HCT116 (cell line): ENCODE data around the gene GEMIN2. TPM values are rescaled to one million over a fixed set of nuclear protein-coding genes. Genes with fewer than 3 reads are reported as not detected.

ENCODE experiments used
- ATAC-seq: fragments of 200-7000 bp; cut with Tn5 transposase; 2 replicates; pipeline ENCODE4 v1.9.1; 2020; ENCODE audit warnings: mild to moderate bottlenecking, moderate library complexity
- BruUV-seq: library from RNA; stranded (reverse); fragments of 400-500 nt; replicated peaks from 2 replicates; lab custom pipeline; 2021; lab: Mats Ljungman, UMichigan
- CTCF ChIA-PET: fragments of 300-600 bp; sonication (Branson Sonifier 250); formaldehyde crosslinking; loops from one replicate; lab custom pipeline; 2021; ENCODE audit warnings: antibody characterized with exemption; lab: Charles Lee
- POLR2A ChIA-PET: fragments of 300-600, 350-600 bp; sonication (Branson Sonifier 250); formaldehyde crosslinking; loops from one replicate; lab custom pipeline; 2021; ENCODE audit warnings: antibody characterized with exemption; lab: Charles Lee
- RAD21 ChIA-PET, 2 experiments: fragments of 300-600 bp; sonication (Branson Sonifier 250); formaldehyde crosslinking; loops; one replicate each; lab custom pipeline; 2023; ENCODE audit warnings: low total read pairs in 2 of 2; ENCODE audit not compliant: uncharacterized antibody in 2 of 2, unreplicated experiment in 2 of 2, low non-redundant PET in 1 of 2; lab: Charles Lee
- DNase-seq: peaks from one replicate; pipeline ENCODE4 v3.0.0-alpha.2; 2010; ENCODE audit warnings: low read depth, low spot score
- H2AFZ ChIP-seq: fragments of 200-600 bp; shearing (Covaris generic), sonication (generic); 2 replicates; pipeline ENCODE4 v1.6.1; 2017; ENCODE audit warnings: low read depth, mixed run types, mixed read lengths, antibody characterized with exemption, low read length; ENCODE audit not compliant: poor library complexity, severe bottlenecking
- H3K27ac ChIP-seq: 2 replicates; pipeline ENCODE4 v1.5.1; 2012; ENCODE audit warnings: low read depth, low read length
- H3K27me3 ChIP-seq: fragments of 200-600 bp; sonication (generic); 2 replicates; pipeline ENCODE4 v1.6.1; 2016; ENCODE audit warnings: mixed run types, low read length, mixed read lengths; ENCODE audit not compliant: insufficient read depth
- H3K36me3 ChIP-seq, 2 experiments: fragments of 200-500 bp in 1 of 2; fragments of 200-600 bp in 1 of 2; sonication (Bioruptor generic) in 1 of 2; sonication (generic) in 1 of 2; 2 replicates each; pipeline versions ENCODE4 v1.5.1 to v1.6.1; 2014 to 2016; ENCODE audit warnings: low read length in 2 of 2, inconsistent platforms in 1 of 2, mixed read lengths in 1 of 2, mixed run types in 1 of 2; ENCODE audit not compliant: insufficient read depth in 2 of 2, control insufficient read depth in 1 of 2
- H3K4me1 ChIP-seq, 2 experiments: fragments of 200-600 bp in 1 of 2; sonication (generic) in 1 of 2; 2 replicates each; pipeline versions ENCODE4 v1.5.1 to v1.6.1; 2012 to 2017; ENCODE audit warnings: low read length in 2 of 2, inconsistent platforms in 1 of 2, mild to moderate bottlenecking in 1 of 2, mixed read lengths in 1 of 2, mixed run types in 1 of 2, moderate library complexity in 1 of 2; ENCODE audit not compliant: insufficient read depth in 2 of 2, control insufficient read depth in 1 of 2
- H3K4me2 ChIP-seq: fragments of 200-600 bp; sonication (generic); 2 replicates; pipeline ENCODE4 v1.6.1; 2017; ENCODE audit warnings: mixed run types, low read length, mixed read lengths
- H3K4me3 ChIP-seq, 2 experiments: fragments of 200-600 bp in 1 of 2; sonication (generic) in 1 of 2; replicated peaks in 1 of 2; 2 replicates each; pipeline ENCODE4 v1.5.1; 2011 to 2016; ENCODE audit warnings: low read length in 2 of 2, control low read depth in 1 of 2, low read depth in 1 of 2, mild to moderate bottlenecking in 1 of 2, mixed read lengths in 1 of 2, mixed run types in 1 of 2
- H3K79me2 ChIP-seq: fragments of 200-600 bp; sonication (generic); 2 replicates; pipeline ENCODE4 v1.6.1; 2017; ENCODE audit warnings: mild to moderate bottlenecking, mixed run types, low read length, moderate library complexity, mixed read lengths; ENCODE audit not compliant: insufficient read depth
- H3K9ac ChIP-seq: fragments of 200-600 bp; sonication (generic); 2 replicates; pipeline ENCODE4 v1.6.1; 2016; ENCODE audit warnings: low read length, mixed read lengths
- H3K9me2 ChIP-seq: fragments of 200-600 bp; sonication (generic), shearing (Covaris generic); 2 replicates; pipeline ENCODE4 v1.6.1; 2017; ENCODE audit warnings: mixed run types, mild to moderate bottlenecking, moderate library complexity; ENCODE audit not compliant: insufficient read depth
- H3K9me3 ChIP-seq, 2 experiments: fragments of 200-500 bp in 1 of 2; fragments of 200-600 bp in 1 of 2; sonication (Bioruptor generic) in 1 of 2; sonication (generic) in 1 of 2; 2 replicates each; pipeline ENCODE4 v1.6.1; 2014 to 2017; ENCODE audit warnings: low read length in 2 of 2, mixed read lengths in 2 of 2, inconsistent platforms in 1 of 2, low read depth in 1 of 2, mild to moderate bottlenecking in 1 of 2, mixed run types in 1 of 2, moderate library complexity in 1 of 2; ENCODE audit not compliant: control insufficient read depth in 1 of 2, insufficient read depth in 1 of 2
- H4K20me1 ChIP-seq: fragments of 200-600 bp; sonication (generic), shearing (Covaris generic); 2 replicates; pipeline ENCODE4 v1.6.1; 2017; ENCODE audit warnings: mixed run types, mild to moderate bottlenecking, moderate library complexity; ENCODE audit not compliant: insufficient read depth
- CBX3 ChIP-seq: IDR thresholded peaks from 2 replicates; pipeline ENCODE4 v1.6.1; 2012; ENCODE audit warnings: low read depth
- CEBPB ChIP-seq: IDR thresholded peaks from 2 replicates; pipeline ENCODE4 v1.6.1; 2012; ENCODE audit warnings: low read depth
- EGR1 ChIP-seq: IDR thresholded peaks from 2 replicates; pipeline ENCODE4 v1.6.1; 2012; ENCODE audit warnings: low read depth
- ELF1 ChIP-seq: IDR thresholded peaks from 2 replicates; pipeline ENCODE4 v1.6.1; 2012; ENCODE audit warnings: low read depth, borderline replicate concordance
- EZH2 ChIP-seq: fragments of 200-600 bp; sonication (generic); IDR thresholded peaks from 2 replicates; pipeline ENCODE4 v1.6.1; 2017; ENCODE audit warnings: antibody characterized with exemption, mixed run types
- JUND ChIP-seq: IDR thresholded peaks from 2 replicates; pipeline ENCODE4 v1.6.1; 2012
- MAX ChIP-seq: IDR thresholded peaks from 2 replicates; pipeline ENCODE4 v1.6.1; 2012
- RAD21 ChIP-seq: IDR thresholded peaks from 2 replicates; pipeline ENCODE4 v1.6.1; 2012; ENCODE audit warnings: low read depth, mild to moderate bottlenecking
- SP1 ChIP-seq: IDR thresholded peaks from 2 replicates; pipeline ENCODE4 v1.6.1; 2012; ENCODE audit warnings: low read depth
- SRF ChIP-seq: IDR thresholded peaks from 2 replicates; pipeline ENCODE4 v1.6.1; 2012; ENCODE audit warnings: low read depth
- TCF7L2 ChIP-seq: IDR thresholded peaks from 2 replicates; pipeline ENCODE4 v1.7.0; 2011; ENCODE audit warnings: borderline replicate concordance, inconsistent platforms; ENCODE audit not compliant: insufficient read depth, insufficient read length; ENCODE audit errors: extremely low read depth
- ZFX ChIP-seq: fragments of 450-650 bp; IDR thresholded peaks from 2 replicates; pipeline ENCODE4 v1.6.1; 2017
- intact Hi-C: fragments of 100-400 bp; cut with micrococcal nuclease; formaldehyde crosslinking; loops from 2 replicates; pipeline ENCODE4 v1.10.0; 2022
- total RNA-seq: library from RNA; stranded (reverse); gene quantifications from one replicate; pipeline ENCODE4 v1.2.1, GENCODE V29; 2021; ENCODE audit not compliant: unreplicated experiment
- TF ChIP-seq, protein P1 (sequence below): IDR thresholded peaks from 2 replicates; pipeline ENCODE4 v1.6.1; 2011; ENCODE audit warnings: mild to moderate bottlenecking, low read length, moderate library complexity; ENCODE audit not compliant: insufficient replicate concordance; ENCODE audit errors: extremely low read depth

GEMIN2 gene
- total RNA-seq, 1 experiment from 2014 or later, result 27.3 TPM

GRCh38 chr14:39108791-39109190, 5.3 kb upstream of the GEMIN2 start:
- ChIA-PET POLR2A (no interaction called here), CTCF (interaction anchor here (1.0 kb wide), 1 partner anchor 318 kb away, joined by 3 read pairs; no protein-coding TSS in a partner anchor)
- intact Hi-C loops, result loop anchor here (5.0 kb wide), 1 partner anchor 114 kb away; no protein-coding TSS in a partner anchor

More at GRCh38 chr14:39108791-39109190, 5.3 kb upstream of the GEMIN2 start:
- RAD21 ChIA-PET, result interaction anchor here in 1 of 2 experiments (1.2 kb wide), 1 partner anchor 259 kb away, joined by 3 read pairs; no protein-coding TSS in a partner anchor
- no peaks in the 10 kb centered on the region for H3K36me3 ChIP-seq
- DNase-seq (no peak), ATAC-seq (no peak)
- no peak overlapping the region for H3K4me3 ChIP-seq
- no peaks in the 10 kb centered on the region for H4K20me1 ChIP-seq
- no peaks in the 10 kb centered on the region for H3K9me2 ChIP-seq
- H3K27ac ChIP-seq, result no peak overlapping the region
- H3K27me3 ChIP-seq, result no peaks in the 10 kb centered on the region
- H3K9ac ChIP-seq, result no peak overlapping the region
- 0 out of 2 replicates have a peak, but pooled peaks cover 2% of the 10 kb centered on the region for H3K79me2 ChIP-seq
- no TSS peak for BruUV-seq
- peaks cover 8 to 20% of the 10 kb centered on the region in 2 experiments; a peak in 2 of 4 replicates for H3K4me1 ChIP-seq
- no peaks in the 10 kb centered on the region for H3K9me3 ChIP-seq
- no peak overlapping the region for H3K4me2 ChIP-seq
- TF ChIP-seq TCF7L2 (no peak), EZH2 (no peak), ZFX (no peak), EGR1 (no peak), JUND (no peak), ELF1 (no peak), CBX3 (no peak), SP1 (no peak), RAD21 (no peak), CEBPB (no peak), MAX (no peak), SRF (no peak)
- TF ChIP-seq, protein P1, sequence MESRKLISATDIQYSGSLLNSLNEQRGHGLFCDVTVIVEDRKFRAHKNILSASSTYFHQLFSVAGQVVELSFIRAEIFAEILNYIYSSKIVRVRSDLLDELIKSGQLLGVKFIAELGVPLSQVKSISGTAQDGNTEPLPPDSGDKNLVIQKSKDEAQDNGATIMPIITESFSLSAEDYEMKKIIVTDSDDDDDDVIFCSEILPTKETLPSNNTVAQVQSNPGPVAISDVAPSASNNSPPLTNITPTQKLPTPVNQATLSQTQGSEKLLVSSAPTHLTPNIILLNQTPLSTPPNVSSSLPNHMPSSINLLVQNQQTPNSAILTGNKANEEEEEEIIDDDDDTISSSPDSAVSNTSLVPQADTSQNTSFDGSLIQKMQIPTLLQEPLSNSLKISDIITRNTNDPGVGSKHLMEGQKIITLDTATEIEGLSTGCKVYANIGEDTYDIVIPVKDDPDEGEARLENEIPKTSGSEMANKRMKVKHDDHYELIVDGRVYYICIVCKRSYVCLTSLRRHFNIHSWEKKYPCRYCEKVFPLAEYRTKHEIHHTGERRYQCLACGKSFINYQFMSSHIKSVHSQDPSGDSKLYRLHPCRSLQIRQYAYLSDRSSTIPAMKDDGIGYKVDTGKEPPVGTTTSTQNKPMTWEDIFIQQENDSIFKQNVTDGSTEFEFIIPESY, result no peak
- H2AFZ ChIP-seq, result no peak overlapping the region
